Measurements from ENCODE around the gene EYA4. TPM values are rescaled to one million over a fixed set of nuclear protein-coding genes. Genes with fewer than 3 reads are reported as not detected.
A peak's percentile ranks its signal among the peaks of the same experiment; 100 is the strongest.

The EYA4 gene
- total and polyA plus RNA-seq, 2 of the 4 experiments (the other 2 are of a cell fraction) = 5.7 to 11.1 TPM

DNA sequence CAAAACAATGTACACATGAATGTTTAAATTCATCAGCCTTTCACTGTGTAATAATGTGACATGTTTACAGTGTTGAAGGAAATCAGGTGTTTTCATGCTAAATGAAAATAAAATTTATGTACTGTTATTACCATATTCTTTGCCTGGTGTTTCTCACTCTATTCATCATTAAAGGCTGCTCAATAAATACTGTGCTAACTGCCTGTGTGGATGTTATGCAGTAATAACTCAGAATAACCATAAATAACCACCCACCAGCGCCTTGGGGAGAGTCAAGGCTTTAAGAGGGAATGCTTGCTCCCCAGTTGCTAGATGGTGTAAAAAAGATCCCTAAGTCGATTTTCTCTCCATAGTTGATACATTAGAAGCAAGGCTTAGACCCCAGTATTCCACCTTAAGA, 299.9 kb downstream of the EYA4 start:
- Histone ChIP-seq H3K79me1 (ENCODE audit: low read depth in 1 of 2, low read length in 2 of 2) (no peaks in the 10 kb centered on the region), H2BK15ac (ENCODE audit: low read depth, low read length) (0 out of 3 replicates have a peak overlapping the region, but pooled peaks have one; percentile 42), H3K9me1 (ENCODE audit: insufficient read depth, low read length) (peaks cover 6% of the 10 kb centered on the region; the same call in 1 of the 2 replicates), H4K20me1 (ENCODE audit: insufficient read depth, low read length) (no peaks in the 10 kb centered on the region), H3K27ac (ENCODE audit: insufficient read depth, low read length) (peak overlapping the region; percentile 48; the same call in 1 of the 2 replicates), H2BK120ac (ENCODE audit: low read depth, low read length) (no peak overlapping the region), H2AK9ac (replicated peaks; ENCODE audit: low read depth, low read length, poor library complexity) (no peak overlapping the region), H2AFZ (replicated peaks; ENCODE audit: low read length, poor library complexity) (no peak overlapping the region), H2AK5ac (ENCODE audit: low read depth, low read length) (no peak overlapping the region), H3K36me3 (ENCODE audit: control insufficient read depth, insufficient read depth, low read length) (no peaks in the 10 kb centered on the region), H4K8ac (ENCODE audit: low read depth in 2 of 2, low read length in 2 of 2) (no peak overlapping the region; a peak in 1 of 4 replicates), H3K27me3 (ENCODE audit: control insufficient read depth, insufficient read depth, low read length) (no peaks in the 10 kb centered on the region), H4K5ac (ENCODE audit: low read depth, low read length) (peak overlapping the region; percentile 33; the same call in 1 of the 2 replicates), H3K4me3 (ENCODE audit: insufficient read depth, low read depth, low read length) (no peak overlapping the region), H3K9ac (ENCODE audit: low read depth, low read length) (no peak overlapping the region), H3K9me3 (ENCODE audit: control insufficient read depth, insufficient read depth, low read length) (no peaks in the 10 kb centered on the region), H2BK5ac (ENCODE audit: low read depth, low read length, poor library complexity, severe bottlenecking) (no peak overlapping the region), H3K56ac (ENCODE audit: extremely low read depth, insufficient read depth, low read length) (no peak overlapping the region), H3K4me2 (ENCODE audit: low read depth, low read length) (no peak overlapping the region), H3K14ac (replicated peaks; ENCODE audit: low read depth, low read length) (no peak overlapping the region), H3K23ac (ENCODE audit: low read depth, low read length) (no peak overlapping the region), H3K4me1 (ENCODE audit: control insufficient read depth, insufficient read depth, low read length) (peaks cover 11% of the 10 kb centered on the region), H4K91ac (ENCODE audit: insufficient read depth, low read depth, low read length) (no peak overlapping the region), H3K4ac (ENCODE audit: low read depth, low read length) (no peak overlapping the region), H2BK20ac (ENCODE audit: low read depth, low read length) (0 out of 2 replicates have a peak overlapping the region, but pooled peaks have one; percentile 5), H3K18ac (ENCODE audit: low read depth, low read length) (peak overlapping the region; percentile 48; the same call in 1 of the 2 replicates)
- intact Hi-C loops (cut with micrococcal nuclease) = no loop called here
- DNase-seq = no peak
- POLR2A ChIA-PET (ENCODE audit: unreplicated experiment) = no interaction called here
- in situ Hi-C loops (cut with MboI; ENCODE audit: low sequenced_read_pairs) = no loop called here
- dilution Hi-C loops (cut with HindIII; ENCODE audit: low sequenced_read_pairs, unreplicated experiment) = no loop called here
- no TSS peak for BruUV-seq (replicated peaks)
- TF ChIP-seq CEBPB (IDR thresholded peaks at IDR 0.05; ENCODE audit: low read depth, low read length) = no peak
- TF ChIP-seq, protein P1, sequence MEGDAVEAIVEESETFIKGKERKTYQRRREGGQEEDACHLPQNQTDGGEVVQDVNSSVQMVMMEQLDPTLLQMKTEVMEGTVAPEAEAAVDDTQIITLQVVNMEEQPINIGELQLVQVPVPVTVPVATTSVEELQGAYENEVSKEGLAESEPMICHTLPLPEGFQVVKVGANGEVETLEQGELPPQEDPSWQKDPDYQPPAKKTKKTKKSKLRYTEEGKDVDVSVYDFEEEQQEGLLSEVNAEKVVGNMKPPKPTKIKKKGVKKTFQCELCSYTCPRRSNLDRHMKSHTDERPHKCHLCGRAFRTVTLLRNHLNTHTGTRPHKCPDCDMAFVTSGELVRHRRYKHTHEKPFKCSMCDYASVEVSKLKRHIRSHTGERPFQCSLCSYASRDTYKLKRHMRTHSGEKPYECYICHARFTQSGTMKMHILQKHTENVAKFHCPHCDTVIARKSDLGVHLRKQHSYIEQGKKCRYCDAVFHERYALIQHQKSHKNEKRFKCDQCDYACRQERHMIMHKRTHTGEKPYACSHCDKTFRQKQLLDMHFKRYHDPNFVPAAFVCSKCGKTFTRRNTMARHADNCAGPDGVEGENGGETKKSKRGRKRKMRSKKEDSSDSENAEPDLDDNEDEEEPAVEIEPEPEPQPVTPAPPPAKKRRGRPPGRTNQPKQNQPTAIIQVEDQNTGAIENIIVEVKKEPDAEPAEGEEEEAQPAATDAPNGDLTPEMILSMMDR (conservative IDR thresholded peaks at IDR 0.05; ENCODE audit: low read depth, low read length) = no peak
- no peak for TF ChIP-seq FOS (IDR thresholded peaks at IDR 0.05; ENCODE audit: low read depth, low read length)
- TF ChIP-seq, protein P2, sequence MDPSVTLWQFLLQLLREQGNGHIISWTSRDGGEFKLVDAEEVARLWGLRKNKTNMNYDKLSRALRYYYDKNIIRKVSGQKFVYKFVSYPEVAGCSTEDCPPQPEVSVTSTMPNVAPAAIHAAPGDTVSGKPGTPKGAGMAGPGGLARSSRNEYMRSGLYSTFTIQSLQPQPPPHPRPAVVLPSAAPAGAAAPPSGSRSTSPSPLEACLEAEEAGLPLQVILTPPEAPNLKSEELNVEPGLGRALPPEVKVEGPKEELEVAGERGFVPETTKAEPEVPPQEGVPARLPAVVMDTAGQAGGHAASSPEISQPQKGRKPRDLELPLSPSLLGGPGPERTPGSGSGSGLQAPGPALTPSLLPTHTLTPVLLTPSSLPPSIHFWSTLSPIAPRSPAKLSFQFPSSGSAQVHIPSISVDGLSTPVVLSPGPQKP (IDR thresholded peaks at IDR 0.05; ENCODE audit: borderline replicate concordance, low read depth, low read length) = no peak
- no peak for TF ChIP-seq CHD1 (IDR thresholded peaks at IDR 0.05; ENCODE audit: low read depth, low read length)
- CTCF ChIA-PET = no interaction called here
- no CpG with 5 or more reads among the region's 2 CpGs for WGBS, 2 experiments (ENCODE audit: extremely low coverage in 2 of 2, insufficient read length in 1 of 2)
- no peak for ATAC-seq (ENCODE audit: low read depth)

All from IMR-90 (cell line).